GM18873 (cell line): ENCODE results near the gene STARD10.
A peak's percentile ranks its signal among the peaks of the same experiment; 100 is the strongest.

Experiments used
- ATAC-seq: cut with Tn5 transposase; IDR thresholded peaks from one replicate; pipeline ENCODE4 v1.9.1; 2021; ENCODE audit warnings: mild to moderate bottlenecking, moderate library complexity, moderate number of reproducible peaks; ENCODE audit not compliant: unreplicated experiment, low FRiP score

The STARD10 gene

GRCh38 chr11:72826942-72827480 is 33.2 kb upstream of the STARD10 start:
- no peak for ATAC-seq

- no peak for ATAC-seq
These were observed 32.5 kb upstream of the STARD10 start for GRCh38 chr11:72826191-72826941.

- ATAC-seq = no peak
These were observed 31.8 kb upstream of the STARD10 start for GRCh38 chr11:72825661-72826060.

- ATAC-seq = no peak
These were observed 31.1 kb upstream of the STARD10 start for GRCh38 chr11:72824811-72825505.

GRCh38 chr11:72824020-72824419 is 30.2 kb upstream of the STARD10 start:
- ATAC-seq = no peak

- ATAC-seq = no peak
These were observed 29.4 kb upstream of the STARD10 start for GRCh38 chr11:72823105-72823804.

GRCh38 chr11:72821920-72822799 is 28.3 kb upstream of the STARD10 start:
- no peak for ATAC-seq

- no peak for ATAC-seq
These were observed 27.5 kb upstream of the STARD10 start for GRCh38 chr11:72821221-72821919.

GRCh38 chr11:72820439-72821139 is 26.7 kb upstream of the STARD10 start:
- no peak for ATAC-seq

- no peak for ATAC-seq
These were observed 25.1 kb upstream of the STARD10 start for GRCh38 chr11:72818971-72819370.

- ATAC-seq = no peak
These were observed 24.1 kb upstream of the STARD10 start for GRCh38 chr11:72817966-72818365.

GRCh38 chr11:72816404-72816990 is 22.6 kb upstream of the STARD10 start:
- no peak for ATAC-seq

- peak; percentile 7 for ATAC-seq
These were observed 21.3 kb upstream of the STARD10 start for GRCh38 chr11:72815110-72815618.

- ATAC-seq = peak; percentile 34
These were observed 20.7 kb upstream of the STARD10 start, which contains the start of gene ATG16L2 for GRCh38 chr11:72814286-72815109. Gene ATG16L2, plus strand, starts transcription at chr11:72814411. Its CDS starts 35 bp downstream, at chr11:72814446.

GRCh38 chr11:72813740-72814285 is 20.0 kb upstream of the STARD10 start:
- peak; percentile 29 for ATAC-seq

GRCh38 chr11:72812967-72813739 is 19.3 kb upstream of the STARD10 start:
- no peak for ATAC-seq
